ENCODE measurements around the gene OR2D2. TPM values are rescaled to one million over a fixed set of nuclear protein-coding genes. Genes with fewer than 3 reads are reported as not detected.
A peak's percentile ranks its signal among the peaks of the same experiment; 100 is the strongest.

OR2D2 gene
- total RNA-seq, 1 experiment from 2014 or later = 0.20 TPM

GRCh38 chr11:6862961-6863360 lies 29.3 kb downstream of the OR2D2 start, which contains the start of gene OR10A2:
OR10A2 (plus strand) TSS chr11:6863057; CDS start chr11:6869755, 6,698 bp downstream.
- ChIA-PET RAD21 (ENCODE audit: low non-redundant PET in 1 of 2, low total read pairs in 2 of 2, uncharacterized antibody in 2 of 2, unreplicated experiment in 2 of 2) (no interaction called here), POLR2A (no interaction called here), CTCF (no interaction called here)
- Histone ChIP-seq H3K27me3 (ENCODE audit: insufficient read depth, low read length) (no peaks in the 10 kb centered on the region), H3K4me2 (ENCODE audit: low read length) (no peak within 1 kb of the TSS), H3K36me3 (ENCODE audit: control insufficient read depth in 1 of 2, insufficient read depth in 2 of 2, low read length in 2 of 2) (no peaks in the 10 kb centered on the region), H2AFZ (ENCODE audit: low read depth, low read length, poor library complexity, severe bottlenecking) (no peak within 1 kb of the TSS), H3K4me1 (ENCODE audit: control insufficient read depth in 1 of 2, insufficient read depth in 2 of 2, low read length in 2 of 2) (no peaks in the 10 kb centered on the region), H3K9me3 (ENCODE audit: control insufficient read depth in 1 of 2, insufficient read depth in 1 of 2, low read depth in 1 of 2, low read length in 2 of 2) (no peaks in the 10 kb centered on the region), H3K27ac (ENCODE audit: low read depth, low read length) (no peak within 1 kb of the TSS), H3K4me3 (replicated peaks in 1 of 2; ENCODE audit: low read depth in 1 of 2, low read length in 2 of 2) (no peak within 1 kb of the TSS), H3K79me2 (ENCODE audit: insufficient read depth, low read length) (no peaks in the 10 kb centered on the region), H4K20me1 (ENCODE audit: insufficient read depth) (no peaks in the 10 kb centered on the region), H3K9ac (ENCODE audit: low read length) (no peak within 1 kb of the TSS), H3K9me2 (ENCODE audit: insufficient read depth) (no peaks in the 10 kb centered on the region)
- intact Hi-C loops (cut with micrococcal nuclease) = no loop called here
- BruUV-seq (replicated peaks) = no TSS peak
- DNase-seq (ENCODE audit: low read depth, low spot score) = no peak
- no peak for TF ChIP-seq RAD21 (IDR thresholded peaks at IDR 0.05; ENCODE audit: low read depth)
- TF ChIP-seq EGR1 (IDR thresholded peaks at IDR 0.05; ENCODE audit: low read depth) = no peak
- TF ChIP-seq, protein P1, sequence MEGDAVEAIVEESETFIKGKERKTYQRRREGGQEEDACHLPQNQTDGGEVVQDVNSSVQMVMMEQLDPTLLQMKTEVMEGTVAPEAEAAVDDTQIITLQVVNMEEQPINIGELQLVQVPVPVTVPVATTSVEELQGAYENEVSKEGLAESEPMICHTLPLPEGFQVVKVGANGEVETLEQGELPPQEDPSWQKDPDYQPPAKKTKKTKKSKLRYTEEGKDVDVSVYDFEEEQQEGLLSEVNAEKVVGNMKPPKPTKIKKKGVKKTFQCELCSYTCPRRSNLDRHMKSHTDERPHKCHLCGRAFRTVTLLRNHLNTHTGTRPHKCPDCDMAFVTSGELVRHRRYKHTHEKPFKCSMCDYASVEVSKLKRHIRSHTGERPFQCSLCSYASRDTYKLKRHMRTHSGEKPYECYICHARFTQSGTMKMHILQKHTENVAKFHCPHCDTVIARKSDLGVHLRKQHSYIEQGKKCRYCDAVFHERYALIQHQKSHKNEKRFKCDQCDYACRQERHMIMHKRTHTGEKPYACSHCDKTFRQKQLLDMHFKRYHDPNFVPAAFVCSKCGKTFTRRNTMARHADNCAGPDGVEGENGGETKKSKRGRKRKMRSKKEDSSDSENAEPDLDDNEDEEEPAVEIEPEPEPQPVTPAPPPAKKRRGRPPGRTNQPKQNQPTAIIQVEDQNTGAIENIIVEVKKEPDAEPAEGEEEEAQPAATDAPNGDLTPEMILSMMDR (IDR thresholded peaks at IDR 0.05 in 2 of 3, conservative IDR thresholded peaks at IDR 0.05 in 1 of 3; ENCODE audit: borderline replicate concordance in 1 of 3, insufficient read depth in 1 of 3, low read depth in 2 of 3, low read length in 2 of 3) = no peak
- no peak for TF ChIP-seq CEBPB (IDR thresholded peaks at IDR 0.05; ENCODE audit: low read depth)
- TF ChIP-seq ZBTB33 (IDR thresholded peaks at IDR 0.05; ENCODE audit: extremely low read depth, insufficient replicate concordance, low read length) = no peak
- TF ChIP-seq ELF1 (IDR thresholded peaks at IDR 0.05; ENCODE audit: borderline replicate concordance, low read depth) = no peak
- TF ChIP-seq, protein P2, sequence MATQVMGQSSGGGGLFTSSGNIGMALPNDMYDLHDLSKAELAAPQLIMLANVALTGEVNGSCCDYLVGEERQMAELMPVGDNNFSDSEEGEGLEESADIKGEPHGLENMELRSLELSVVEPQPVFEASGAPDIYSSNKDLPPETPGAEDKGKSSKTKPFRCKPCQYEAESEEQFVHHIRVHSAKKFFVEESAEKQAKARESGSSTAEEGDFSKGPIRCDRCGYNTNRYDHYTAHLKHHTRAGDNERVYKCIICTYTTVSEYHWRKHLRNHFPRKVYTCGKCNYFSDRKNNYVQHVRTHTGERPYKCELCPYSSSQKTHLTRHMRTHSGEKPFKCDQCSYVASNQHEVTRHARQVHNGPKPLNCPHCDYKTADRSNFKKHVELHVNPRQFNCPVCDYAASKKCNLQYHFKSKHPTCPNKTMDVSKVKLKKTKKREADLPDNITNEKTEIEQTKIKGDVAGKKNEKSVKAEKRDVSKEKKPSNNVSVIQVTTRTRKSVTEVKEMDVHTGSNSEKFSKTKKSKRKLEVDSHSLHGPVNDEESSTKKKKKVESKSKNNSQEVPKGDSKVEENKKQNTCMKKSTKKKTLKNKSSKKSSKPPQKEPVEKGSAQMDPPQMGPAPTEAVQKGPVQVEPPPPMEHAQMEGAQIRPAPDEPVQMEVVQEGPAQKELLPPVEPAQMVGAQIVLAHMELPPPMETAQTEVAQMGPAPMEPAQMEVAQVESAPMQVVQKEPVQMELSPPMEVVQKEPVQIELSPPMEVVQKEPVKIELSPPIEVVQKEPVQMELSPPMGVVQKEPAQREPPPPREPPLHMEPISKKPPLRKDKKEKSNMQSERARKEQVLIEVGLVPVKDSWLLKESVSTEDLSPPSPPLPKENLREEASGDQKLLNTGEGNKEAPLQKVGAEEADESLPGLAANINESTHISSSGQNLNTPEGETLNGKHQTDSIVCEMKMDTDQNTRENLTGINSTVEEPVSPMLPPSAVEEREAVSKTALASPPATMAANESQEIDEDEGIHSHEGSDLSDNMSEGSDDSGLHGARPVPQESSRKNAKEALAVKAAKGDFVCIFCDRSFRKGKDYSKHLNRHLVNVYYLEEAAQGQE (IDR thresholded peaks at IDR 0.05; ENCODE audit: low read depth) = no peak
- no peak for TF ChIP-seq CBX3 (IDR thresholded peaks at IDR 0.05; ENCODE audit: low read depth)
- no peak for TF ChIP-seq JUND (IDR thresholded peaks at IDR 0.05)
- no peak for TF ChIP-seq POLR2AphosphoS5 (IDR thresholded peaks at IDR 0.05; ENCODE audit: low read depth, low read length)
- TF ChIP-seq SRF (IDR thresholded peaks at IDR 0.05; ENCODE audit: low read depth) = no peak
- no peak for TF ChIP-seq TCF7L2 (IDR thresholded peaks at IDR 0.05; ENCODE audit: borderline replicate concordance, extremely low read depth, insufficient read depth, insufficient read length)
- no peak for TF ChIP-seq POLR2A (IDR thresholded peaks at IDR 0.05; ENCODE audit: borderline replicate concordance, extremely low read depth, insufficient read depth, insufficient read length)
- no peak for TF ChIP-seq YY1 (IDR thresholded peaks at IDR 0.05; ENCODE audit: extremely low read depth, insufficient replicate concordance, low read depth, low read length)
- no peak for TF ChIP-seq ZNF274 (IDR thresholded peaks at IDR 0.05; ENCODE audit: low read depth, low read length)
- no peak for TF ChIP-seq SP1 (IDR thresholded peaks at IDR 0.05; ENCODE audit: low read depth)
- ATAC-seq = 0 out of 2 replicates have a peak, but pooled peaks have one; percentile 30

Measured in HCT116 (cell line).